ENCODE data around the gene RORB.

The RORB gene

DNA sequence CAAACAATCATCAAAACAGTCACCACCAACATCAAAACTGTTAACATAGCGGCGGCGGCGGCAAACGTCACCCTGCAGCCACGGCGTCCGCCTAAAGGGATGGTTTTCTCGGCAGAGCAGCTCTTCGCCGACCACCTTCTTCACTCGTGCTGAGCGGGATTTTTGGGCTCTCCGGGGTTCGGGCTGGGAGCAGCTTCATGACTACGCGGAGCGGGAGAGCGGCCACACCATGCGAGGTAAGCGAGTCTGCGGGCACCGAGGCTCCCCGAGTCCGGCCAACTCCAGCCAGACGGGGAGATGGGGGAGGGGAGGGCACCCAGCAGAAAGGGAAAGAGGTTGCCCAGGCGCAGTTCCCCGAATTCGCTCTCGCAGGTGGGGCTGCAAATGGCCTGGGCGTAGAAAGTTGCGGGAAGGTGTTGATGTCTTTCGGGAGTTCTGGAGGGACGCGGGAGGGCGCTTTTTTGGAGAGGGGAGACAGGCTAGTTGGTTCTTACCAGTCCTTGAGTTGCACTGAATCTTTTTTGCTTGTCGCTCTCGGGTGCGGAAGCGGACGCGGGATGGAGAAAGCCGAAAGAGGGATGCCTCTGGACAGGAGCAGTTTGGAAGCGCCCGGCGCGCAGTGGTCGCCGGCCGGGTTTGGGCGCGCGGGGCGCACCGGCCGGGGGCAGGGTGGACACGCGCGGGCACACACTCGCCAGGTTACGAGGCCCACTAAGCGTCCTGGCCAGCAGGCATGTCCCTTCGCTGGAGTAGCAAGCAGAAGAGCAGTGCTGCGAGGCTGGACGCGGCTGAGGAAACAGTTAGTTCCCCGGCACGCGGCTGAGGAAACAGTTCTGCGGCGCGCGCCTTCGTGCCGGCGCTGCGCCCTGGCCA lies 849 bp downstream of the RORB start:
- Histone ChIP-seq H3K36me3 (ENCODE audit: insufficient read depth, low read depth, low read length) (no peaks in the 10 kb centered on the region), H3K9ac (ENCODE audit: low read depth, low read length) (peak overlapping the region; percentile 56; the same call in 1 of the 2 replicates), H3K4me1 (ENCODE audit: insufficient read depth, low read length) (peaks cover 24% of the 10 kb centered on the region), H3K27ac (ENCODE audit: low read length) (no peak overlapping the region), H3K27me3 (ENCODE audit: insufficient read depth, low read length) (peaks cover 66% of the 10 kb centered on the region), H3K4me3 (ENCODE audit: low read length) (peak overlapping the region; percentile 81), H3K9me3 (ENCODE audit: insufficient read depth, low read depth, low read length) (no peaks in the 10 kb centered on the region)

- Histone ChIP-seq H3K9me3 (ENCODE audit: insufficient read depth, low read depth, low read length) (no peaks in the 10 kb centered on the region), H3K9ac (ENCODE audit: low read depth, low read length) (peak overlapping the region; percentile 56; the same call in 1 of the 2 replicates), H3K4me1 (ENCODE audit: insufficient read depth, low read length) (peaks cover 23% of the 10 kb centered on the region), H3K27me3 (ENCODE audit: insufficient read depth, low read length) (peaks cover 66% of the 10 kb centered on the region), H3K27ac (ENCODE audit: low read length) (no peak overlapping the region), H3K4me3 (ENCODE audit: low read length) (peak overlapping the region; percentile 81), H3K36me3 (ENCODE audit: insufficient read depth, low read depth, low read length) (no peaks in the 10 kb centered on the region)
Measured at GRCh38 chr9:74498621-74499095, 1.5 kb downstream of the RORB start.

- Histone ChIP-seq H3K27ac (ENCODE audit: low read length) (no peak overlapping the region), H3K36me3 (ENCODE audit: insufficient read depth, low read depth, low read length) (no peaks in the 10 kb centered on the region), H3K9ac (ENCODE audit: low read depth, low read length) (peak overlapping the region; percentile 56; the same call in 1 of the 2 replicates), H3K4me3 (ENCODE audit: low read length) (peak overlapping the region; percentile 81), H3K9me3 (ENCODE audit: insufficient read depth, low read depth, low read length) (no peaks in the 10 kb centered on the region), H3K27me3 (ENCODE audit: insufficient read depth, low read length) (peaks cover 66% of the 10 kb centered on the region), H3K4me1 (ENCODE audit: insufficient read depth, low read length) (peaks cover 18% of the 10 kb centered on the region)
Measured at GRCh38 chr9:74499111-74499601, 2.0 kb downstream of the RORB start.

GRCh38 chr9:74499770-74500583 lies 2.8 kb downstream of the RORB start:
- Histone ChIP-seq H3K36me3 (ENCODE audit: insufficient read depth, low read depth, low read length) (no peaks in the 10 kb centered on the region), H3K9ac (ENCODE audit: low read depth, low read length) (peak overlapping the region; percentile 47; the same call in 1 of the 2 replicates), H3K9me3 (ENCODE audit: insufficient read depth, low read depth, low read length) (no peaks in the 10 kb centered on the region), H3K4me3 (ENCODE audit: low read length) (peak overlapping the region; percentile 81), H3K4me1 (ENCODE audit: insufficient read depth, low read length) (peaks cover 12% of the 10 kb centered on the region), H3K27ac (ENCODE audit: low read length) (no peak overlapping the region), H3K27me3 (ENCODE audit: insufficient read depth, low read length) (peaks cover 66% of the 10 kb centered on the region)

DNA sequence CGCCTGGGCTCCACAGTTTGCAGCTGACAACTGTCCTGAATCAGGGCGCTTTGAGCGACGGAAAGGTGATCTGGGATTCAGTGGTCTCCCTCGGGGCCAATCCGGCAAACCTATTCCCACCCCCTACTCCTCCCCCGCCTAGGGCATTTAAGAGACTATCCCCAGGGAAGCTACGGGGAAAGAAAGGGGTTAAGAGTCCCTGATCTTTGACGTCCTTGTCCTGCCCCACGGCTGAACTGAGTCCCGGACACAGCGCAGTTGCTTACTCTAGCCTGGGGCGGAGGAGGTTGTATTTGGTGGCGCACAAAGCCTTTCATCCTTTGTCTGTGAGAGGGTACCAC lies 3.4 kb downstream of the RORB start:
- H3K36me3 ChIP-seq (ENCODE audit: insufficient read depth, low read depth, low read length): no peaks in the 10 kb centered on the region
- peaks cover 66% of the 10 kb centered on the region for H3K27me3 ChIP-seq (ENCODE audit: insufficient read depth, low read length)
- H3K9ac ChIP-seq (ENCODE audit: low read depth, low read length): peak overlapping the region; percentile 47; the same call in 1 of the 2 replicates
- H3K4me1 ChIP-seq (ENCODE audit: insufficient read depth, low read length): peaks cover 8% of the 10 kb centered on the region
- H3K27ac ChIP-seq (ENCODE audit: low read length): no peak overlapping the region
- no peaks in the 10 kb centered on the region for H3K9me3 ChIP-seq (ENCODE audit: insufficient read depth, low read depth, low read length)
- H3K4me3 ChIP-seq (ENCODE audit: low read length): peak overlapping the region; percentile 81

DNA sequence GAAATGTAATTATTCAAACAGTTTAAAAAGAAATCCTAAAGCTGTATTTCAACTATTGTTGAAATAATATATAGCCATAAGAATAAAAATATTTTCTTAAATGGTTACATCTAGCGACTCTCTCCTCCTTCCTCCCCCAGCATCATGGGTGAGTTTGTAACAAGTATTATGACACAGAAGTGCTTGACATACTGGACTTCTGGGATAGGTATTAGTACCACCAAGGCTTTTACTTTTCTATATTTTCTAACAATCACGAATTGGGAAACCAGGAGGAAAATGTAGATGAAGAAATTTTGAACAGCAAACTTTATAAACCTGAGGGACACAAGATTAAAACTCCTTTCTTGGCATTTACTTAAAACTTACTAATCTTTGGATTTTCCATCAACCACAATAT lies 4.4 kb downstream of the RORB start:
- Histone ChIP-seq H3K36me3 (ENCODE audit: insufficient read depth, low read depth, low read length) (no peaks in the 10 kb centered on the region), H3K4me1 (ENCODE audit: insufficient read depth, low read length) (no peaks in the 10 kb centered on the region; the same call in 1 of the 2 replicates), H3K27me3 (ENCODE audit: insufficient read depth, low read length) (peaks cover 57% of the 10 kb centered on the region), H3K4me3 (ENCODE audit: low read length) (peak overlapping the region; percentile 81; the same call in 1 of the 2 replicates), H3K27ac (ENCODE audit: low read length) (no peak overlapping the region), H3K9ac (ENCODE audit: low read depth, low read length) (no peak overlapping the region), H3K9me3 (ENCODE audit: insufficient read depth, low read depth, low read length) (no peaks in the 10 kb centered on the region)

GRCh38 chr9:74503219-74503618 lies 6.1 kb downstream of the RORB start:
- H3K27ac ChIP-seq (ENCODE audit: low read length): no peak overlapping the region
- no peak overlapping the region for H3K4me3 ChIP-seq (ENCODE audit: low read length)
- no peak overlapping the region for H3K9ac ChIP-seq (ENCODE audit: low read depth, low read length)
- no peaks in the 10 kb centered on the region for H3K9me3 ChIP-seq (ENCODE audit: insufficient read depth, low read depth, low read length)
- no peaks in the 10 kb centered on the region; the same call in 1 of the 2 replicates for H3K4me1 ChIP-seq (ENCODE audit: insufficient read depth, low read length)
- H3K36me3 ChIP-seq (ENCODE audit: insufficient read depth, low read depth, low read length): no peaks in the 10 kb centered on the region
- H3K27me3 ChIP-seq (ENCODE audit: insufficient read depth, low read length): peaks cover 46% of the 10 kb centered on the region

DNA sequence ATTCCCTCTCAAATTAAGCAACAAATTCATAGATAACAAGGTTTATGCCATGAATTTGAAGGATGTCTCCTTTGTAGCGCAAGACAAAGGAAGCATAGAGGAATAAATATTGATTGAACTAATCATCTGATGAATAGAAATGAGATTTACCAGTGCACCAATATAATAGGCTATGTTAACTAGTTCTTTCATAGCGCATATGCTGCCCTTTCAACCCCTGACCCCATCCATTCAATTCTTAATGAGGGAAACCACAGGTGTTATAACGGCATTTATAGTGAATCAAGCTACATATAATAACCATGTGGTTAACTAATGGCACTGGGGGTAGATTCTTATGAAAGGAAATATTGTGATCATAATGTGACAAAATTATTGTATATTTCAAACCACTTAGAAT lies 6.5 kb downstream of the RORB start:
- H3K27ac ChIP-seq (ENCODE audit: low read length): no peak overlapping the region
- peaks cover 41% of the 10 kb centered on the region for H3K27me3 ChIP-seq (ENCODE audit: insufficient read depth, low read length)
- no peak overlapping the region for H3K4me3 ChIP-seq (ENCODE audit: low read length)
- H3K9me3 ChIP-seq (ENCODE audit: insufficient read depth, low read depth, low read length): no peaks in the 10 kb centered on the region
- H3K36me3 ChIP-seq (ENCODE audit: insufficient read depth, low read depth, low read length): no peaks in the 10 kb centered on the region
- H3K9ac ChIP-seq (ENCODE audit: low read depth, low read length): no peak overlapping the region
- no peaks in the 10 kb centered on the region; the same call in 1 of the 2 replicates for H3K4me1 ChIP-seq (ENCODE audit: insufficient read depth, low read length)

DNA sequence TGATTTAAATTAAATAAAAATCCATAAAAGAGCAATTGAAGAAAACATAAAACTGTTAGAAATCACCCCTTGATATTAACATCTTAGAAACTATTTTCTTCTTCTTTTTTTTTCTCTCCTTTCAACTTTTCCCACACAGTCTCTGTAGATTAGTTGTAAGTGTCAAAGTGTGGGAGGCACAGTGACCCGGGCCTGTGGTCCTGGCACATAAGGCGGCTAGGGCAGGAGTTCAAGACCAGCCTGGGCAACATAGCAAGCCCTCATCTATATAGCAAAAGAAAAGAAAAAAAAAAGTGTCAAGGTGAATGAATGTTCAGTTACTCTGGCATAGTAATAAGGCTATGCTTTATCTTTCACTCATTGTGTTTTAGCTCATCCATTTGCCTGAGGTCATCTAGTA lies 14.2 kb downstream of the RORB start:
- Histone ChIP-seq H3K27me3 (ENCODE audit: insufficient read depth, low read length) (no peaks in the 10 kb centered on the region), H3K9ac (ENCODE audit: low read depth, low read length) (no peak overlapping the region), H3K4me3 (ENCODE audit: low read length) (no peak overlapping the region), H3K9me3 (ENCODE audit: insufficient read depth, low read depth, low read length) (no peaks in the 10 kb centered on the region), H3K36me3 (ENCODE audit: insufficient read depth, low read depth, low read length) (no peaks in the 10 kb centered on the region), H3K4me1 (ENCODE audit: insufficient read depth, low read length) (no peaks in the 10 kb centered on the region), H3K27ac (ENCODE audit: low read length) (no peak overlapping the region)

DNA sequence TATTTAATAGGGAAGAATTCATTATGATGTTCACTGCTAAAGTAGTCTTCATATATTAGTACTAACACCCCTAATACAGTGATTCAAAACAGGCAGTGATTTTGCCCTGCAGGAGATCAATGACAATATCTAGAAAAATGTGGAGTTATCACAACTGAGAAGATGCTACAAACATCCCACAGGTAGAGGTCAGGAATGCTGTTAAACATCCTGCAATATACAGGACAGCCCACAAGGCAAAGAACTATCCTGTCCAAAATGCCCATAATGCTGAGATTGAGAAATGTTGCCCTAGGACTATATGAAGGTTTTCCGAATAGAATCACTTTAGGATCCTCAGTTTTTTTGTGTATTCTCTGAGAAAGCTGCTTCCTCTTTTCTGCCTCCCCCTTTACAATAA lies 15.3 kb downstream of the RORB start:
- no peaks in the 10 kb centered on the region for H3K4me1 ChIP-seq (ENCODE audit: insufficient read depth, low read length)
- H3K9me3 ChIP-seq (ENCODE audit: insufficient read depth, low read depth, low read length): no peaks in the 10 kb centered on the region
- H3K9ac ChIP-seq (ENCODE audit: low read depth, low read length): no peak overlapping the region
- no peak overlapping the region for H3K27ac ChIP-seq (ENCODE audit: low read length)
- no peak overlapping the region for H3K4me3 ChIP-seq (ENCODE audit: low read length)
- H3K27me3 ChIP-seq (ENCODE audit: insufficient read depth, low read length): no peaks in the 10 kb centered on the region
- no peaks in the 10 kb centered on the region for H3K36me3 ChIP-seq (ENCODE audit: insufficient read depth, low read depth, low read length)

DNA sequence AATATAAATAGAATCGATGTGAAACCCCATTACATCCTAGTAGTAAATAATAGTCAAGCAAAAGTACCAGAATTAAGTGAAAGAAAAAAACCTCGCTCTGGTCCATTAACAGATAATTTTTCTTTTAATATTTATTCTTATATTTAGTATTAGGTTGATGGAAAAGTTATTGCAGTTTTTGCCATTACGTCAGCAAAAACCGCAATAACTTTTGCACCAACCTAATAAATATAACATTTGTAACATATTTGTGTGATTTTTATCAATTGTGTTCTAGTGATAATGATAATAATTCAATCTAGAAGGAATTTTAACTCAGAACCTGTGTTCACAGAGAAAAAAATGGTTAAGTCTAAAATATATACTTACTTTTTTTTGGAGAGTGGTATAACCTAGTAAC lies 16.1 kb downstream of the RORB start:
- H3K4me1 ChIP-seq (ENCODE audit: insufficient read depth, low read length): no peaks in the 10 kb centered on the region
- no peak overlapping the region for H3K4me3 ChIP-seq (ENCODE audit: low read length)
- no peaks in the 10 kb centered on the region for H3K9me3 ChIP-seq (ENCODE audit: insufficient read depth, low read depth, low read length)
- H3K9ac ChIP-seq (ENCODE audit: low read depth, low read length): no peak overlapping the region
- no peak overlapping the region for H3K27ac ChIP-seq (ENCODE audit: low read length)
- H3K27me3 ChIP-seq (ENCODE audit: insufficient read depth, low read length): no peaks in the 10 kb centered on the region
- no peaks in the 10 kb centered on the region for H3K36me3 ChIP-seq (ENCODE audit: insufficient read depth, low read depth, low read length)

Measured in iPS-20b (cell line).